A549 (cell line): ENCODE measurements around the gene CNIH3.

Source experiments
- CEBPB ChIP-seq, 2 experiments: fragments of >200 bp in 1 of 2; sonication (Bioruptor Twin) in 1 of 2; formaldehyde crosslinking in 1 of 2; IDR thresholded peaks; 2 replicates each; pipeline ENCODE4 v1.6.1; 2012 to 2016
- CHD4 ChIP-seq: fragments of 200-600 bp; sonication (generic); IDR thresholded peaks from 2 replicates; pipeline ENCODE4 v1.6.1; 2016; ENCODE audit warnings: antibody characterized with exemption, mild to moderate bottlenecking, borderline replicate concordance
- HOXA7 ChIP-seq: fragments of 250-450 bp; sonication (Bioruptor Pico); IDR thresholded peaks from 2 replicates; pipeline ENCODE4 v1.5.0; 2020; ENCODE audit warnings: mild to moderate bottlenecking, moderate library complexity
- MAX ChIP-seq: IDR thresholded peaks from 2 replicates; pipeline ENCODE4 v1.6.1; 2012

GRCh38 chr1:224666913-224667312 lies 50.8 kb downstream of the CNIH3 start:
- no peak for TF ChIP-seq CHD4
- no peak for TF ChIP-seq MAX
- TF ChIP-seq CEBPB (IDR thresholded peaks at IDR 0.05): no peak
- no peak for TF ChIP-seq HOXA7 (CRISPR knock-in tag)
